Mammary epithelial cell (primary cell): ENCODE measurements around the gene OCA2.

Source experiments
- CTCF ChIP-seq, 2 donors: IDR thresholded peaks in 1 of 2; conservative IDR thresholded peaks in 1 of 2; 2 replicates each; pipeline ENCODE4 v1.5.1; 2011 to 2012; ENCODE audit warnings: inconsistent platforms in 2 of 2, low read length in 2 of 2, mild to moderate bottlenecking in 2 of 2, control low read depth in 1 of 2, low read depth in 1 of 2; ENCODE audit not compliant: insufficient read depth in 1 of 2; ENCODE audit errors: extremely low read depth in 1 of 2
- EZH2 ChIP-seq: IDR thresholded peaks from 2 replicates; pipeline ENCODE4 v1.6.1; 2012; ENCODE audit warnings: low read length, inconsistent platforms, borderline replicate concordance

- TF ChIP-seq CTCF (conservative IDR thresholded peaks at IDR 0.05 in 1 of 2, IDR thresholded peaks at IDR 0.05 in 1 of 2; ENCODE audit: extremely low read depth in 1 of 2, insufficient read depth in 1 of 2, low read depth in 1 of 2, low read length in 2 of 2) (no peak), EZH2 (no peak)
Observed at GRCh38 chr15:27797765-27798164, 301.4 kb downstream of the OCA2 start.
